GM19193 (cell line): ENCODE results near the gene GALNTL6.

Experiments
- POLR2A ChIP-seq: IDR thresholded peaks from 4 replicates; pipeline ENCODE4 v1.6.1; 2011; ENCODE audit not compliant: insufficient read depth, insufficient read length; ENCODE audit errors: extremely low read depth

The GALNTL6 gene

DNA sequence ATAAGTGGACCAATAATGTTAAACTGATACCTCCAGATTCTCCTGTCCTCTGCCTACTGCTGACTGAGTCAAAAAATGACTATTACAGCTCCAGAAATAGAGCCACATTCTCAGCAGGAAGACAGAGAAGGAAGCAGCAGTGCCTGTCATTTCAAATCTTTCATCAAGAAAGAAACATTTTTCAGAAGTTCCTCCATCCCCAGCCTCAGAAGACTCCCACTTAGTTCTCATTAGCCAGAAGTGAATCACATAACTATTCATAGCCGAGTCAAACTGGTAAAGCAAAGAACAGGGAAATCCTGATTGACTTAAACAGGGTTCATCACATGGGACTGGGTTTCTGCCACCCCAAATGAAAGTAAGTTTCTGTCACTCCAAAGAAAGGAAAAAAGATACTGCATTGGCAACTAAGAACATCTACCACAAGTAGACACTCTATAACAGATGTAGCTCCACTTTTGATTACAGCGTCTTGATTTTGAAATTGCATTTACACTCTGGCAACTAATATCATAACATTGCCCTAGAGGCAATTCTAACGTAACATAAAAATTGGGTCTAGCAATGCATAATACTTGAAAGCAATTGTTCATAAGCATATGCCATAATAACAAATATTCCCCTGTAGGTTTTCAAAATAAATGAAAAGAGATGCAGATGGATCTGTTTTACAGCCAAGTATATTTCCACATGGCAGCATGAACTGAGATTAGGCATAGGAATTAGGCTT is 599.8 kb downstream of the GALNTL6 start:
- TF ChIP-seq POLR2A, result no peak

DNA sequence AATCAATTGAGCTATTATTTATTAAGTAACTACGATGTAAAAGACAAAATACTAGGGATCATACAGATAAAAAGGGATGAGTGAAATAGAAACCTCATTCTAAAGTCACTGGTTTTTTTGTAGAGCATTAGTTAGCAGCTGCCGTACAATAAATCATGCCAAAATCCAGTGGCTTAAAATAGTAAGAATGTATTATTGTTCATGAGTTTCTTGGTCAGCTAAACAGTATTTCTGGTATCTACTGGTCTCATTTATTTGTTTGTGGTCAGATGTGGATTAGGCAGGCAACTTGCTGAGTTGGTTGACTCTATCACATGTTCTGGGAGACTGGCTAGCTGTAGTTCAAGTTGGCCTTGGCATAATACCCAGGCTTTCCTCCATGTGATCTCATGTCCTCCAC is 667.3 kb downstream of the GALNTL6 start:
- TF ChIP-seq POLR2A, result no peak

DNA sequence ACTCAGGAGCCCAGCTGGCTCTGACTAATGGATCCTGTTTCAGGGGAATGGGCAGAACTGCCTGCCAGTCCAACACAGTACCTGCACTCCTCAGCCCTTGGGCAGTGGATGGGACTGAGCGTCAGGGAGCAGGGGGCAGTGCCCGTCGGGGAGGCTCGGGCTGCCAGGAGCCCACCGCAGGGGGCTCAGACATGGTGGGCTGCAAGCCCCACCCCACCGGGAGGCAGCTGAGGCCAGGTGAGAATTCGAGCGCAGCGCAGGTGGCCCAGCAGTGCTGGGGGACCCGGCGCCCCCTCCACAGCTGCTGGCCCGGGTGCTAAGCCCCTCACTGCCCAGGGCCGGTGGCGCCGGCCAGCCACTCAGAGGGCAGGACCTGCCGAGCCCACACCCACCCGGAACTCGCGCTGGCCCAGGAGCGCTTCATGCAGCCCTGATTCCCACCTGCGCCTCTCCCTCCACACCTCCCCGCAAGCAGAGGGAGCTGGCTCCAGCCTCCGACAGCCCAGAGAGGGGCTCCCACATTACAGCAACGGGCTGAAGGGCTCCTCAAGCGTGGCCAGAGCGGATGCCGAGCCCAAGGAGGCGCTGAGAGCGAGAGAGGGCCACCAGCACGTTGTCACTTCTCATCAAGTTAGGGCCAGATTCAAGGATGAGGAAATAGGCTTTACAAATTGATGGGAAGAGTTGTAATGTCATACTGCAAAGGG is 668.8 kb downstream of the GALNTL6 start:
- no peak for TF ChIP-seq POLR2A

DNA sequence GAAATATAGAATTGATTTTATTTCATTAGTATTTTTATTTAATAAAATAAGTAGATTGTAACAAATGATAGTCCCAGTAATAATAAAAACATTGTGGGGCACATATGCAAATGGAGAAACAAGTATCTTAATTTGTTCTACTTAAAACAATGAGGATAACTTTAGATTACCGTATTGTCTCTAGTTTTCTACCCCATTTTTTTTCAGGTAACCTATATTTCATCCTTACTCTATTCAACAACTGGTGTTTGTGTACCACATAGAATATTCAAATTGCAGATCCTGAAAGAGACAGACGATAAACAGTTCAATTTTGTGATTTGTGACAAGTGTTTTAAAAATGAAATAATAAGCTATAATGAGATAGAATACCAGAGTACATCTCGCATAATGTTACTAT is 671.8 kb downstream of the GALNTL6 start:
- no peak for TF ChIP-seq POLR2A

DNA sequence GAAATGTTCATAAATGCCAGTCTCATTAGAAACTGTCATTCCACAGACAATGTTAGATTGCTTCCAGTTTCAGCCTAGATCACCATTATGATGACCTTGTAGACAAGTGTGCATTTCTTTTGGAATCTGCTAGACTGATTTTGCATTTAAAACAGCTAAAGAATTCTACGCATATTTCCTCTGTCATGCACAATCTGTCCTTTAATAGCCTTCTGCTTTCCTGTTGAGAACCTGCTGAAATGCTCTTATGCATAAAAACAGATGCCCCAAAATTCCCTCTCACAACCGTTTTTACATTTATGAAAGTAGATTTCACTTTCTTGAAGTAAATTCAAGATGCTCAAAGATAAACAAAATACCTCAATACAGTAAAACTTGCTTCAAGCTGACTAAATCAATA is 673.3 kb downstream of the GALNTL6 start:
- TF ChIP-seq POLR2A, result no peak

DNA sequence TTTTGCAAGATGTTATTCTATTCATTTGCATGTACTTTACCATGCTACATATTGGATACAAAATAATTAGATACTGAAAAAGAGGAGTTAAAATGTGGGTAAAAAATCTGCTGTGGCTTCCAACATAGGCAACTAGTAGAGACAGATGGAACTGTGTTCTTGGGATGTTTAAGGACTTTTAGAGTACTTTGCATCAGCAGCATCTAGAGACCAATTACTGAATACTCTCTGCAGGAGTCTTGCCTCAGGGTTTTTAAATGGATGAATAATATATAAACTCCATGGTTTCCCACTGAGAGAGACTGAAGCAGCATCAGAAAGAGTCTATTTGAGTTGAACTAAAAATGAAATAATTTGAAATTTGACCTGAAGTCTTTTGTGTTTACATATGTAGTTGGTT is 676.7 kb downstream of the GALNTL6 start:
- TF ChIP-seq POLR2A, result no peak

DNA sequence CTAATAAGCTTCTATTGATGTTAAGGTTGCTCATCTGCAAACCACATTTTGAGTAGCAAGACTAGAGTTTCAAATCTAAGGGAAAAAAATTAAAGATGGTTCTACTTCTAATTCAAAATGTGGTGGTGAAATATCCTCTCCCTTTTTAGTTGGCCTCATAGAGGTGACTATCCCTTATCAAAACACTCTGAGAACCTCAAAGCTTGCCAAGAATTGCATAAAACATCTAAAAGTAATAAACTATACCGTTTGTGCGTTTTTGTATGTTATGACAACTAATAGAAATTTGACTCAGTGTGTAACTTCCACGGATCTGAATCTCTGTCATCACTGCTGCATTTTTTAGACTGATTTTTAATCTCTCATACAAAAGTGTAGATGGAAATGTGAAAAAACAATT is 682.6 kb downstream of the GALNTL6 start:
- no peak for TF ChIP-seq POLR2A

DNA sequence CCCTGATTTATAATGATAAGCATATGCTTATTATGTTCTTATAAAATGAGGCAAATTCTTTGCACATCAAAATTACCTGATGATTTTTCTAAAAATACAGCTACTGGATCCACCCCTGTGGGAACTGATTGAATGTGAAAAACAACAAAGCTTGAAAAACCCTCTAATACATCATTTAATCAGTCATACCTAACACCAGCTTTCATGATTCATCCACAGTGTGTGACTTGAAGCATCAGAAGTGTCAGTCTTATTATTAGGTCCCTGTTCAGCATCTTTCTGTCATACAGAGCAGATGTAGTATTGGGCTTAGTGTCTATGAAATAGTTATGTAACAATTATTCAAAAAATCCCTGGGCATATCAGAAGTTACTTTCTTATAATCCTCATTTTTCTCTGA is 684.1 kb downstream of the GALNTL6 start:
- TF ChIP-seq POLR2A, result no peak

DNA sequence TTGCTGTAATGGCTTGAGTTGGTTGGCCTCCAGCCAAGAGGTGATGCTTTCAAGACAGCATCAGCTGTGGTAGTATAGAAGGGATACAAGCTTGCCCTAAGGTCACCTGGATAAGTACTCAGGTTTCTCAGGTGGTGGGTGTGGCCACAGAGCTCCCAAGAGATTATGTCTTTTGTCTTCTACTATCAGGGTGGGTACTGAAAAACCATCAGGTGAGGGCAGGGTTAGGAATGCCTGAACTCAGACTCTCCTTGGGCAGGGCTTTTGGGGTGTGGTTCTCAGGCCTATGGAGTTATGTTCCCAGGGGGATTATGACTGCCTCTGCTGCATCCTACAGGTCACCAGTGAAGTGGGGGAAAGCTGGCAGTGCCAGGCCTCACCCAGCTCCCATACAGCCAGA is 700.8 kb downstream of the GALNTL6 start:
- TF ChIP-seq POLR2A, result no peak

DNA sequence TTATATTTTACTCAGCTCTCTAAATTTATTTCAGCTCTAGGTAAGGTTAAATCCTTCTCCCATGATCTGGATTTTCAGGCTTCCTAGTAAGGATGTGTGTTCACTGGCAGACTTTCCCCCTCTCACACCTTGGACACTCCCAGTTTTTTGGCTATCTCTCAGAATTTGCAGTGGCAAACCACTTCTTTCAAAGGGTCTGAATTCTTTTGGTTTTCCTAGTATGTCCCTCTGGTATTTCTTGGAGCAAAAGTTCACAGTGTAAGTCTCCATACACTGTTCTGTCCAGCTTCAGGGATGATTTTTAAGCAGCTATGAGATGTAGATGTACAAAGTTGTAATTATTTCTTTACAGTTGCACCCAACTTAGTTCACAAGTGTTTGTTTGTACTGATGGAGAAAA is 701.6 kb downstream of the GALNTL6 start:
- no peak for TF ChIP-seq POLR2A

DNA sequence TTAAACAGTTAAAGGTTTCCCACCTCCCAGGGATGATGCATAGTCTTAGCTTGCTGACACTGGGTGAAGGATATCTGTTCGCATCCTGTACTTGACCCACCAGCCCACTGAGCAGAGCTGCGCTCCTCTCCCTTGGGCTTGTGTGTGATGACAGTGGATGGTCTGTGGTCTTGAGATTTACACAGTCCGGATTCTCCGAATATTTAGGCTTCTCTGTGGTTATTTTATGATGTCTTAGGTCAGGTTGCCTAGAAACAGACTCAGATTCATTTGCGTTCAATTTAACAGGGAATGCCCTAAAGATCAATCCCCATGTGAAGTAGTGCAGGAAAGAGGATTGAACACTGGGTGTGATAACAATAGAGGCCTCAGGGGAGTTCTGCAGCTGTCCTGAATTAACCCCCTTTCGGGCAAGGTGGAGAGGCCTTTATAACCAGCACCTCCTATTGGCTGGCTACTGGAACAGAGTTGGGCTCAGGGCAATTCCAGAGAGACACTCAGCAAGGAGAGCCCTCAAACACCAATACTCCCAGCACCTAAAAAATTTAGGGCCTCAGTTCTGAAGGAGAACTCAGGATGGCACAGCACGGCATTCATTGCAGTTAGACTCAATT is 702.2 kb downstream of the GALNTL6 start:
- no peak for TF ChIP-seq POLR2A

DNA sequence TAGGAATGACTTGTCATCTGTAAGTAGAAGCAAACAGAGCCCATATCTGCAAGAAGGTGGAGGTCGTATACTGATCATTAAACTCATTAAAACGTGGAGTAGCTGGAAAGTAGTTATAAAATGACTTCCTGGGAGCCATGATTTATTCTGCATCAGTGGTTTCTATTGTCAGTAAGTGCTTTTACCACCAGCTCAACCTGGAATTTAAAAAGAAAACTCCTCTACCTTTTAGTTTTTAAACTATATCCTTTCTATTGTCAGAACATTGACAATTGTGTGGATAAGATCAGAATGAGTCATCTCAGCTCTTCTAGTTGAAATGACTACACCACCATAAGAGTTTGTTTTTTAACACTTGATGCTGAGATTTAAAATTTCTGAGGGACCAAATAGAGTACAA is 704.2 kb downstream of the GALNTL6 start:
- no peak for TF ChIP-seq POLR2A

DNA sequence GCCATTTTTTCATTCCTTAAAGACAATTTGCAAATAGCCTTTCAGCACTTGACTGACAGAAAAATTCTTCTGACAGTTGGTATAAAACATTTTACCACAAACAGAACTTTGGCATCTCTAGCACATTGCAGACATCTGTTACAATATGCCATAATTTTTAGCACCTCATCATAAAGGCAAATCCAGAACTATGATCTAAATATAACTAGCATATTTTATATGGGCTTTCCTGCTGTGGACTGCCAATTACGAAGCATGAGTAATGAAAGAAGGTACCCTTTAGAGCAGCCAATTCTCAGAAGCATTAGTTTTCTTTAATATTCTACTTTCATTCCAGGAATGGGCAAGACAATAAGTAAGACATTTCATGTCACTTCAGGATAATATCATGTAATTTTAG is 708.0 kb downstream of the GALNTL6 start:
- no peak for TF ChIP-seq POLR2A

DNA sequence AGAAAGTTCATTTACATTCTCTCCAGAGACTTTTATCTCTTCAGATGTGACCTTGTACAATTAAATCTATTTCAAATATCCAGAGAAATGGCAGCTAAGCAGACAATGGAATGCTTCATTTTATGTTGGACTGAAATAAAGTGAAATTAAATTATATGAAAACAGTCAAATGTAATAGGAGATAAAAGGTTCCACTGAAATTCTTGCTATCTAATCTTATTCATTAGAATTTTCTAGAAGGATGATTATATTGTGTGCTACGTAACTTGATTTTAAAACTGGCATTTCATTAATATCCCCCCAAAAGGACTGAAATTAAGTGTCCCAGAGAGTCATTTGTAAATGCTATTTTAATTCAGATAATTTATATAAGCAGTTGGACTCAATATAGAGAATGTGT is 708.5 kb downstream of the GALNTL6 start:
- no peak for TF ChIP-seq POLR2A

DNA sequence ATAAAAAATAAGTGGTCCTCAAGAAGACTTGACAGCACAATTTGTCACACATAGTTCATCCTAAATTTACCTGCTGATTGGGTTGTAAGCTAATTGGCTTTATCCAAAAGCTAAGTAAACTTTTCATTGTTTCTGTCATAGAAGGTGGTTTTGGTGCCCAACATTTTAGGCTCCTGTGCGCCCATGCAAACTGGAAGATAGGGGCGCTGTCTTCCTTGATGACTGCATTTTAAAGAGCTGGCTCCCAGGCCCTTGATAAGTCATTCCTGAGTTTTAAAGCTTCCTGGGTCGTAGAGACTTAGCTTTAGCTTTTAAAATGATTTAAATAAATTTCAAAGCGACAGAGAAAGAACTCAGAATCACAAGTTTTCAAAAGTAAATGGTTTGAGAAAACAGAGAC is 730.0 kb downstream of the GALNTL6 start:
- TF ChIP-seq POLR2A, result no peak

DNA sequence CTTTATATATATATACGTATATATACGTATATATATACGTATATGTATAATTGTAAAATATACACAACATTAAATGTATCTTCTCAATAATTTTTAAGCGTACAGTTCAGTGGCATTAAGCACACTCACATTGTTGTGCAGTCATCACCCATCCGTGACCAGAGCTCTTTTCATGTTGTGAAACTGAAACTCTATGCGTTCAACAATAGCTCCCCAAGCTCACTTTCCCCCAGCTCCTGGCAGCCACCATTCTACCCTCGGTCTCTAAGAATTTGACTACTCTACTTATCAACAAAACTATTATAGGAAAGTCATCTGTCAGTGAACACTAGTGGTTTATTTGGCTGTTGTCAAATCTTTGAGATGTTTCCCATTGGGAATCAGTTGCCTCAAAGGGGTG is 733.6 kb downstream of the GALNTL6 start:
- TF ChIP-seq POLR2A, result no peak
